Colonic mucosa (tissue), 4 donors: ENCODE data around the gene CHST3. TPM values are rescaled to one million over a fixed set of nuclear protein-coding genes. Genes with fewer than 3 reads are reported as not detected.
A peak's percentile ranks its signal among the peaks of the same experiment; 100 is the strongest.

ENCODE experiments used
- DNase-seq: peaks from one replicate; pipeline ENCODE4 v3.0.0-alpha.2; 2020
- H3K27ac ChIP-seq: fragments of 200-600 bp; one replicate; pipeline ENCODE4 v1.8.0; 2021
- H3K27me3 ChIP-seq: fragments of 200-600 bp; one replicate; pipeline ENCODE4 v1.8.0; 2021
- H3K36me3 ChIP-seq: fragments of 200-600 bp; one replicate; pipeline ENCODE4 v1.8.0; 2021
- H3K4me1 ChIP-seq: fragments of 200-600 bp; one replicate; pipeline ENCODE4 v1.8.0; 2021; ENCODE audit warnings: mild to moderate bottlenecking
- H3K4me3 ChIP-seq: fragments of 200-600 bp; one replicate; pipeline ENCODE4 v1.8.0; 2021
- H3K9ac ChIP-seq, 2 donors: one replicate each; pipeline ENCODE4 v1.7.0; 2013; ENCODE audit warnings: control low read depth in 2 of 2, low read depth in 2 of 2, low read length in 2 of 2
- H3K9me3 ChIP-seq: fragments of 200-600 bp; one replicate; pipeline ENCODE4 v1.8.0; 2021
- CTCF ChIP-seq: fragments of 200-600 bp; IDR thresholded peaks from one replicate; pipeline ENCODE4 v1.8.0; 2022; ENCODE audit warnings: antibody characterized with exemption, mild to moderate bottlenecking
- intact Hi-C: fragments of 100-400 bp; cut with DNase I; formaldehyde crosslinking; loops from one replicate; pipeline ENCODE4 v1.14.1; 2022
- total RNA-seq, 2 donors: library from RNA; stranded (reverse); fragmentation: NEBNext Ultra II Directional in 1 of 2; extraction: Animal tissue kit (Norgen Biotek cat#: 25700) in 1 of 2; gene quantifications; one replicate each; pipeline ENCODE4 v1.2.1, GENCODE V29; 2021
- donor health status: healthy.
- donor health status: DM: no; HTN: no; CAD: no.
- donor health status: DM: no; HTN: no; CAD: no.

The CHST3 gene
- total RNA-seq, 2 donors from 2014 or later = 2.5 to 3.4 TPM

GRCh38 chr10:72012796-72013195, 48.6 kb downstream of the CHST3 start:
- H3K27me3 ChIP-seq = no peaks in the 10 kb centered on the region
- intact Hi-C loops = no loop called here
- TF ChIP-seq CTCF = no peak
- no peaks in the 10 kb centered on the region for H3K4me1 ChIP-seq
- H3K9ac ChIP-seq = no peak overlapping the region
- no peaks in the 10 kb centered on the region for H3K36me3 ChIP-seq
- H3K27ac ChIP-seq = no peak overlapping the region
- H3K9me3 ChIP-seq = no peaks in the 10 kb centered on the region
- no peak for DNase-seq
- no peak overlapping the region for H3K4me3 ChIP-seq

GRCh38 chr10:72013202-72013945, 49.2 kb downstream of the CHST3 start:
- intact Hi-C loops = no loop called here
- Histone ChIP-seq H3K4me1 (no peaks in the 10 kb centered on the region), H3K36me3 (no peaks in the 10 kb centered on the region), H3K27me3 (no peaks in the 10 kb centered on the region), H3K9me3 (no peaks in the 10 kb centered on the region), H3K4me3 (no peak overlapping the region), H3K9ac (no peak overlapping the region), H3K27ac (no peak overlapping the region)
- DNase-seq = no peak
- TF ChIP-seq CTCF = no peak

- Histone ChIP-seq H3K27me3 (no peaks in the 10 kb centered on the region), H3K4me1 (no peaks in the 10 kb centered on the region), H3K27ac (no peak overlapping the region), H3K4me3 (no peak overlapping the region), H3K9ac (no peak overlapping the region), H3K9me3 (no peaks in the 10 kb centered on the region), H3K36me3 (no peaks in the 10 kb centered on the region)
- TF ChIP-seq CTCF = no peak
- intact Hi-C loops = no loop called here
- DNase-seq = no peak
These were observed 50.0 kb downstream of the CHST3 start for GRCh38 chr10:72014197-72014596.

GRCh38 chr10:72014785-72015480, 50.7 kb downstream of the CHST3 start:
- H3K4me3 ChIP-seq = no peak overlapping the region
- no peaks in the 10 kb centered on the region for H3K36me3 ChIP-seq
- no peak overlapping the region for H3K27ac ChIP-seq
- DNase-seq = no peak
- no peaks in the 10 kb centered on the region for H3K4me1 ChIP-seq
- intact Hi-C loops = no loop called here
- no peaks in the 10 kb centered on the region for H3K27me3 ChIP-seq
- no peaks in the 10 kb centered on the region for H3K9me3 ChIP-seq
- TF ChIP-seq CTCF = no peak
- H3K9ac ChIP-seq = no peak overlapping the region

- peak; percentile 79 for DNase-seq
- intact Hi-C loops = no loop called here
- no peak overlapping the region for H3K27ac ChIP-seq
These were observed 51.6 kb downstream of the CHST3 start for GRCh38 chr10:72015841-72016240.

More at GRCh38 chr10:72015841-72016240, 51.6 kb downstream of the CHST3 start:
- Histone ChIP-seq H3K4me1 (no peaks in the 10 kb centered on the region), H3K9me3 (no peaks in the 10 kb centered on the region), H3K36me3 (no peaks in the 10 kb centered on the region), H3K27me3 (no peaks in the 10 kb centered on the region), H3K9ac (no peak overlapping the region), H3K4me3 (no peak overlapping the region)
- TF ChIP-seq CTCF = no peak
